Endothelial cell (in vitro differentiated cells): ENCODE results near the gene NDE1. TPM values are rescaled to one million over a fixed set of nuclear protein-coding genes. Genes with fewer than 3 reads are reported as not detected.

Experiments used
- DNase-seq: peaks from one replicate; pipeline ENCODE4 v3.0.0; 2021; ENCODE audit warnings: low spot score
- H3K27ac Mint-ChIP-seq: one replicate; pipeline ENCODE4 v1.8.0; 2021; ENCODE audit warnings: mixed read lengths, inconsistent platforms; ENCODE audit not compliant: unreplicated experiment
- H3K27me3 Mint-ChIP-seq: one replicate; pipeline ENCODE4 v1.8.0; 2021; ENCODE audit warnings: mild to moderate bottlenecking, moderate library complexity, mixed read lengths, inconsistent platforms; ENCODE audit not compliant: unreplicated experiment
- H3K36me3 Mint-ChIP-seq: one replicate; pipeline ENCODE4 v1.8.0; 2021; ENCODE audit warnings: mild to moderate bottlenecking, low read depth, mixed read lengths, inconsistent platforms; ENCODE audit not compliant: unreplicated experiment
- H3K4me1 Mint-ChIP-seq: one replicate; pipeline ENCODE4 v1.8.0; 2021; ENCODE audit warnings: mild to moderate bottlenecking, mixed read lengths, inconsistent platforms; ENCODE audit not compliant: unreplicated experiment
- H3K4me3 Mint-ChIP-seq: one replicate; pipeline ENCODE4 v1.8.0; 2021; ENCODE audit warnings: mild to moderate bottlenecking, mixed read lengths, inconsistent platforms; ENCODE audit not compliant: unreplicated experiment
- H3K9me3 Mint-ChIP-seq: one replicate; pipeline ENCODE4 v1.8.0; 2021; ENCODE audit warnings: mixed read lengths, inconsistent platforms; ENCODE audit not compliant: unreplicated experiment
- total RNA-seq: library from RNA; stranded (reverse); fragmentation: NEBNext Ultra II Directional; extraction: Animal tissue kit (Norgen Biotek cat#: 25700); gene quantifications from one replicate; pipeline ENCODE4 v1.2.1, GENCODE V29; 2021; ENCODE audit not compliant: unreplicated experiment
- TF ChIP-seq, protein P1 (sequence below): fragments of 200-600 bp; sonication (generic); IDR thresholded peaks from one replicate; pipeline ENCODE4 v1.5.0; 2021; ENCODE audit warnings: antibody characterized with exemption; ENCODE audit not compliant: unreplicated experiment

Gene NDE1
- total RNA-seq, 1 donor from 2014 or later: 24.1 TPM

DNA sequence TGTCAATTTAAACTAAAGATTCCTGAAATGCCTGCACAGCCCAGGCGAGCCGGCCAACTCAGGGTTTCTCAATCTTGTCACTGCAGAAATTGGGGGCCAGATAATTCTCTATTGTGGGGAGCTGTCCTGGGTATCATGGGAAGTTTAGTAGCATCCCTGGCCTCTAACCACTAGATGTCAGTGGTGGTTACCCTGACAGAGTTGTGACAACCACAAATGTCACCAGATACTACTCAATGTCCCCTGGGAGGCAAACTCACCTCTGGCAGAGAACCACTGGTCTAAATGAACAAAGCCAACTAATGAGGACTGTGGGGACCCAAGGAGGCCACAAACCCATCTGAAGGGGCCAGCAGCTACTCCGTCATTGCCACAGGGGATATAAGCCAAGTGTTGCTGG is 115.8 kb downstream of the NDE1 start:
- Mint-ChIP-seq H3K9me3 (no peaks in the 10 kb centered on the region), H3K27ac (no peak overlapping the region), H3K4me3 (no peak overlapping the region), H3K36me3 (no peaks in the 10 kb centered on the region), H3K27me3 (peaks cover 2% of the 10 kb centered on the region), H3K4me1 (no peaks in the 10 kb centered on the region)
- peak; percentile 36 for DNase-seq
- TF ChIP-seq, protein P1, sequence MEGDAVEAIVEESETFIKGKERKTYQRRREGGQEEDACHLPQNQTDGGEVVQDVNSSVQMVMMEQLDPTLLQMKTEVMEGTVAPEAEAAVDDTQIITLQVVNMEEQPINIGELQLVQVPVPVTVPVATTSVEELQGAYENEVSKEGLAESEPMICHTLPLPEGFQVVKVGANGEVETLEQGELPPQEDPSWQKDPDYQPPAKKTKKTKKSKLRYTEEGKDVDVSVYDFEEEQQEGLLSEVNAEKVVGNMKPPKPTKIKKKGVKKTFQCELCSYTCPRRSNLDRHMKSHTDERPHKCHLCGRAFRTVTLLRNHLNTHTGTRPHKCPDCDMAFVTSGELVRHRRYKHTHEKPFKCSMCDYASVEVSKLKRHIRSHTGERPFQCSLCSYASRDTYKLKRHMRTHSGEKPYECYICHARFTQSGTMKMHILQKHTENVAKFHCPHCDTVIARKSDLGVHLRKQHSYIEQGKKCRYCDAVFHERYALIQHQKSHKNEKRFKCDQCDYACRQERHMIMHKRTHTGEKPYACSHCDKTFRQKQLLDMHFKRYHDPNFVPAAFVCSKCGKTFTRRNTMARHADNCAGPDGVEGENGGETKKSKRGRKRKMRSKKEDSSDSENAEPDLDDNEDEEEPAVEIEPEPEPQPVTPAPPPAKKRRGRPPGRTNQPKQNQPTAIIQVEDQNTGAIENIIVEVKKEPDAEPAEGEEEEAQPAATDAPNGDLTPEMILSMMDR: no peak

DNA sequence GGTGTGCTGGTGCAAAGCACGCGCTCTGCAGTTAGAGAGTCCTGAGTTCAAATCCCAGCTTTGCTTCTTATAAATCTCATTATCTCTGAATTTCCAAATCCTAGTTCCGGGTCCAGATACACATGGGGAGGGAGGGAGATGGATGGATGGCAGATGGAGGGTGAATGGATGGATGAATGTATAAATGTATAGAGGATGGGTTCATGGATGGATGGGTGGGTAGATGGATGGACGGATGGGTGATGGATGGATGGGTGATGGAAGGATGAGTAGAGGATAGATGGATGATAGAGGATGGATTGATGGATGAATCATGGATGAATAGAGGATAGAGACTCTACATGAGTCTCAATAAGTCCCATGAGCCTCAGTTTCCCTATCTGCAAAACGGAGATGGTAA is 116.9 kb downstream of the NDE1 start:
- DNase-seq: no peak
- no peaks in the 10 kb centered on the region for H3K9me3 Mint-ChIP-seq
- H3K27me3 Mint-ChIP-seq: peaks cover 2% of the 10 kb centered on the region
- H3K4me1 Mint-ChIP-seq: no peaks in the 10 kb centered on the region
- H3K4me3 Mint-ChIP-seq: no peak overlapping the region
- H3K36me3 Mint-ChIP-seq: no peaks in the 10 kb centered on the region
- H3K27ac Mint-ChIP-seq: no peak overlapping the region
- TF ChIP-seq, protein P1: no peak

DNA sequence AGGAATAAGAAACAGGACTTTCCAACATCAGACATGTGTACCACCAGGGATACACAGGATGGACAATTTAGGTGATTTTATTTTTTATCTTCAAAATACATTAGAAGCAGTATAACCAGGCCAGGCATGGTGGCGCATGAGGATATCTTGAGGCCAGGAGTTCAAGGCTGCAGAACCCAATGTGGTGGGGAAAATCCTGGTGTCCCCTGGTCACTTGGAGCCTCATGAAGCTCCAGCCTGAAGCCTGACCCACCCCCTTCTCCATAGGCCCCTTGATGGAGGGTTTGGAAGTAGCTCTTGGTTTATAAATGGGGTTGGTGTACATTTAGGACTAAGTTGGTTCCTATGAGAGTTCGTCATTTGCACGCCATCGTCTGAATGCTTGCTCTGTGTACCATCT is 118.2 kb downstream of the NDE1 start:
- DNase-seq: no peak
- Mint-ChIP-seq H3K27me3 (peaks cover 2% of the 10 kb centered on the region), H3K4me3 (no peak overlapping the region), H3K36me3 (no peaks in the 10 kb centered on the region), H3K4me1 (no peaks in the 10 kb centered on the region), H3K27ac (no peak overlapping the region), H3K9me3 (no peaks in the 10 kb centered on the region)
- TF ChIP-seq, protein P1: no peak

DNA sequence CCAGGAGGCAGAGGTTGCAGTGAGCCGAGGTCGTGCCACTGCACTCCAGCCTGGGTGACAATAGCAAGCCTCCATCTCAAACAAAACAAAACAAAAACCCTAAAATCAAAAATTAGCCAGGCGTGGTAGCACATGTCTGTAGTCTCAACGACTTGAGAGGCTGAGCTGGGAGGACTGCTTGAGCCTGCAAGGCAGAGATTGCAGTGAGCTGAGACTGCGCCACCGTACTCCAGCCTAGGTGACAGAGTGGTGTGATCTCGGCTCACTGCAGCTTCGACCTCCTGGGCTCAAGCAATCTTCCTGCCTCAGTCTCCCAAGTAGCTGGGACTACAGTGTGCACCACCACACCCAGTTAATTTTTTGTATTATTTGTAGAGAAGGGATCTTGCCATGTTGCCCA is 119.2 kb downstream of the NDE1 start:
- TF ChIP-seq, protein P1: no peak
- peaks cover 2% of the 10 kb centered on the region for H3K27me3 Mint-ChIP-seq
- no peaks in the 10 kb centered on the region for H3K9me3 Mint-ChIP-seq
- no peak for DNase-seq
- no peaks in the 10 kb centered on the region for H3K36me3 Mint-ChIP-seq
- no peaks in the 10 kb centered on the region for H3K4me1 Mint-ChIP-seq
- H3K4me3 Mint-ChIP-seq: no peak overlapping the region
- no peak overlapping the region for H3K27ac Mint-ChIP-seq

DNA sequence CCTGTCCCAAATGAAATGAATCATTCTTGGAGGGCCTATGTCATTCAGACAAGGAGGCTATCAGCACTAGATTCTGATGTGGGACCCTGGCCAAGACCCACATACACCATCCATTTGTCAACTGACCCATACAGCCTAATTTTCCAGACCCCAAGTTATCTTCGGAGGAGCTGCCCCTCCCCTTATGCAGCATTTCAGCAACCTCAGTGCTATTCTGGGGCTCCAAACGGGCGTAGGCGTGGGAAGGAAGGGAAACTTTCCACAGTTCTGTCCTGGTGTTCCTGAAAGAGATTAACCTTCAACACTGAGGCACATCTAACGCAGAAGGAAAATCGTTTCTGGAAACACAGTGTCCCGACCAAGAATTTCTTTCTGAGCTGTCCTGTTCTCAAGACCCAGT is 120.1 kb downstream of the NDE1 start:
- DNase-seq: no peak
- H3K36me3 Mint-ChIP-seq: no peaks in the 10 kb centered on the region
- H3K9me3 Mint-ChIP-seq: no peaks in the 10 kb centered on the region
- H3K4me1 Mint-ChIP-seq: no peaks in the 10 kb centered on the region
- H3K4me3 Mint-ChIP-seq: no peak overlapping the region
- TF ChIP-seq, protein P1: no peak
- H3K27ac Mint-ChIP-seq: no peak overlapping the region
- peaks cover 2% of the 10 kb centered on the region for H3K27me3 Mint-ChIP-seq
